ENCODE results near the gene UCN2.

GRCh38 chr3:48543271-48543866, 20.2 kb downstream of the UCN2 start:
- TF ChIP-seq CTCF (conservative IDR thresholded peaks at IDR 0.05; ENCODE audit: low read length) (no peak), EZH2phosphoT487 (IDR thresholded peaks at IDR 0.05; ENCODE audit: borderline replicate concordance) (no peak)
